ENCODE data around the gene REPS2.
"Not testable (repeated sequence)": the region's sequence is repeated elsewhere in the genome, so short reads cannot be mapped to it uniquely, and the experiment has no call there.

The REPS2 gene

GRCh38 chrX:16946361-16946964, at the start of gene REPS2:
Gene REPS2, plus strand, starts transcription at chrX:16946658. Its CDS starts 204 bp downstream, at chrX:16946862.
- peak; percentile 76 for DNase-seq (ENCODE audit: low spot score)

GRCh38 chrX:16897445-16897844, 49.0 kb upstream of the REPS2 start:
- DNase-seq (ENCODE audit: low spot score) = no peak

DNA sequence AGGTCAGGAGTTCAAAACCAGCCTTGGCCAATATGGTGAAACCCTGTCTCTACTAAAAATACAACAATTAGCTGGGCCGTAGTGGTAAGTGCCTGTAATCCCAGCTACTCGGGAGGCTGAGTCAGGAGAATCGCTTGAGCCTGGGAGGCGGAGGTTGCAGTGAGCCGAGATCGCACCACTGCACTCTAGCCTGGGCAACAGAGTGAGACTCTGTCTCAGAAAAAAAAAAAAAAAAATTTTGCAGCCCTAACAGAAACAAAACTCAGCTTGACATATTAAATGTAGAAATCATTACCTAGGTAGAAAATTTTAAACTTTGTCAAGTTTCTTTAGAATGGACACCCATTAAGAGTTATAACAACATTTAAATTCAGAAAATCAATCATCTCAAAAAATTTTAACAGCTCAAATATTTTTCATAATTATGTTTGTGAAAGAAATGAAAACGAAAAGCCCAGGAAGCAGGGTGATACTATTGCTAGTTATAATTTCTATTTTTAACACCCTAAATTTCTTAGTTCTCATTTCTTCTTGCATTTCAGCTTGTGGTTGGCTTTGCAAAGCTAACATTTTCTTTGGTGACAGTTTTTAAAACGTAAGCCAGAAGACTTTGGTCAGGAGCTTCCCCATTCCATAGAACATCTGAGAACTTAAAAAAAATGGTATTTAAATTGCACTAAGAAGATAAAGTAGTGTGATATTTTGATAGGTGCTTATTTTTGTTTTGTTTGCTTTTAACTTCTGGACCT, 43.0 kb upstream of the REPS2 start:
- no peak for DNase-seq (ENCODE audit: low spot score)

GRCh38 chrX:16910376-16910775, 36.1 kb upstream of the REPS2 start:
- no peak for DNase-seq (ENCODE audit: low spot score)

- DNase-seq (ENCODE audit: low spot score) = no peak
Measured at GRCh38 chrX:16914058-16914457, 32.4 kb upstream of the REPS2 start.

- no peak for DNase-seq (ENCODE audit: low spot score)
Measured at GRCh38 chrX:16916561-16916960, 29.9 kb upstream of the REPS2 start.

GRCh38 chrX:16917120-16917519, 29.3 kb upstream of the REPS2 start:
- no peak for DNase-seq (ENCODE audit: low spot score)

DNA sequence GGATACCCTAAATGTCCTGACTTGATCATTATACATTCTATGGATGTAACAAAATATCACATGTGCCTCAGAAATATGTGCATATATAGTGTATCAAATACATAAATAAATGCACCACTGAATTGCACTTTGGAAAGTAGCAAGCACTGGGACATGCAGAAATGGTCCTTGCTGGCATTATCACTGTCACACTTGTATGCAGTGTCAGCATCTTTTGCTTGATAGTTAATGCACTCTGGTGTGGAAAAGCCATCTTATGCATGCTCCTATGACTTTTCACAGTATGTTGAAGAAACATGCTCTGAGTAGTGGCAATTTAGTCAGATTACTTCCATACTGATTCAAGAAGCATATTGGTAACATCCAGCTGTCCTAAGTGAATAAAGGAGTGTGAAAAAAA, 27.5 kb upstream of the REPS2 start:
- no peak for DNase-seq (ENCODE audit: low spot score)

- DNase-seq (ENCODE audit: low spot score) = no peak
Measured at GRCh38 chrX:16920075-16920474, 26.4 kb upstream of the REPS2 start.

DNA sequence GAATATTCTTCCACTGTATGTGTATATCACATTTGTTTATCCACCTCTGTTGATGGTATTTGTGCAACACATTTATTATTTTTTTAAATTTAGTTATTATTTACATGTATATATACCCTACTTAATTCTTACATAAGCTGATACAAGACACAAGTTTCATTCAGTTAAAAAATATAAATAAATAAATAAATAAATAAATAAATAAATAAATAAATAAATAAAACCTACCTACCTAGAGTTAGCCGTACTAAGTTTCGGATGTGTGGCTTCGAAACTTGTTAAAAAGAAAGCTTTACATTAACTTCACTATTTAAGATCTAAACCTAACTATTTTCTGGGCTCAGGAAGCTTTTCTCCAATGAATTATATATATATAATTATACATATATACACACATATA, 23.3 kb upstream of the REPS2 start:
- no peak for DNase-seq (ENCODE audit: low spot score)

- DNase-seq (ENCODE audit: low spot score) = no peak
Measured at GRCh38 chrX:16924631-16925480, 21.6 kb upstream of the REPS2 start.

GRCh38 chrX:16930392-16930791, 16.1 kb upstream of the REPS2 start:
- DNase-seq (ENCODE audit: low spot score) = no peak

GRCh38 chrX:16931371-16931770, 15.1 kb upstream of the REPS2 start:
- DNase-seq (ENCODE audit: low spot score) = peak; percentile 12

GRCh38 chrX:16931855-16932575, 14.4 kb upstream of the REPS2 start:
- no peak for DNase-seq (ENCODE audit: low spot score)

GRCh38 chrX:16934185-16934584, 12.3 kb upstream of the REPS2 start:
- no peak for DNase-seq (ENCODE audit: low spot score)

- peak; percentile 12 for DNase-seq (ENCODE audit: low spot score)
Measured at GRCh38 chrX:16946971-16947562, 609 bp downstream of the REPS2 start.

DNA sequence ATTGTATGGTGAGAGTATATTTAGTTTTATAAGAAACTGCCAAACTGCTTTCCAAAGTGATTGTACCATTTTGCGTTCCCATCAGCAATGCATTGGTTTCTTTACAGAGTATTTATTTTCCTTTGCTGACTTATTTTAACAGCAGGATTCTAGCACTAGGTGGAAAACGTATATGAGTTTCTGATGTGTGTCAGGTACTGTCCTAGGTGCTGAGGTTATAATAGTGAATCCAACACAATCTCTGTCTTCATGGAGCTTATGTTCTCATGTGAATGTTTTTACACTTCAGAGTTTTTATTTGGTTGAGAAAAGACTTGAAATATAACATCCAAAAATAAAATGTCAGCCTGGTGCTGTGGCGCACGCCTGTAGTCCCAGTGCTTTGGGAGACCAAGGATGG, 4.0 kb downstream of the REPS2 start:
- no peak for DNase-seq (ENCODE audit: low spot score)

DNA sequence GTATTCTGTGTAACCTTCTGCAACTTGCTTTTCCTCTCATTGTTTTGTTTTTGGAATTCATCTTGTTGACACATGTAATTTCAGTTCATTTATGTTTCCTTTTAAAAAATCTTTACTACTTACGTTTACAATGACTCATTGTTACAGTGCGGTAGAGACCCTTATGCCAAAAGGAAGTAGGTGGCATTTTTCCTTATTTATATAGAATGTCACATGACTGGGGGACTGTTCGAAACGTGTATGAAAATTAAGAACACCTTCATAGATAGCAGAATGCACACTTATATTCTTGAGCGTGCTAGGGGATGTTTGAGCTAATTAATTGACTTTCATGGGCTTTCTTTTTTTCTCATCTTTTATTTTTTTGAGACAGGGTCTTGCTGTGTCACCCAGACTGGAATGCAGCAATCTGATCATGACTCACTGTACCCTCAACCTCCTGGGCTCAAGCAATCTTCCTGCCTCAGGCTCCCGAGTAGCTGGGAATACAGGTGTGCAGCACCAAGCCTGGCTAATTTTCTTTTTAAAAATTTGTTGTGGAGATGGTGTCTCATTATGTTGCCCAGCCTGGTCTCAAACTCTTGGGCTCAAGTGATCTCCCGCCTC, 7.3 kb downstream of the REPS2 start:
- DNase-seq (ENCODE audit: low spot score) = no peak

DNA sequence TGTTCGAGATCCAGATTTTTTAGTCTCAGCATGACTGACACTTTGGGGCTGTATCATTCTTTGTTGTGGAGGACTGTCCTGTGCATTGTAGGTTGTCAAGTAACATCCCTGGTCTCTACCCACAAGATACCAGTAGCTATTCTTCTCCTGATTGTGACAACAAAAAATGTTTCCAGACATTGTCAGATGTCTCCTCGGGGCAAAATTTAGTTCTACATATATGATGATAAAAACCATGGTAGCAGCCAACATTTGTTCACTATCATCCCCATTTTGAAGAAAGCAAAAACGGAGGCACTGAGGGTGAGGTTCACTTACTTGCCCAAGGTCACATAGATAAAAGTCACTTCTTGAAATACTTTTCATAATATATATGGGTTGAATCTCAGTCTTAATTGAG, 11.3 kb downstream of the REPS2 start:
- no peak for DNase-seq (ENCODE audit: low spot score)

- no peak for DNase-seq (ENCODE audit: low spot score)
Measured at GRCh38 chrX:16958356-16958755, 11.9 kb downstream of the REPS2 start.

DNA sequence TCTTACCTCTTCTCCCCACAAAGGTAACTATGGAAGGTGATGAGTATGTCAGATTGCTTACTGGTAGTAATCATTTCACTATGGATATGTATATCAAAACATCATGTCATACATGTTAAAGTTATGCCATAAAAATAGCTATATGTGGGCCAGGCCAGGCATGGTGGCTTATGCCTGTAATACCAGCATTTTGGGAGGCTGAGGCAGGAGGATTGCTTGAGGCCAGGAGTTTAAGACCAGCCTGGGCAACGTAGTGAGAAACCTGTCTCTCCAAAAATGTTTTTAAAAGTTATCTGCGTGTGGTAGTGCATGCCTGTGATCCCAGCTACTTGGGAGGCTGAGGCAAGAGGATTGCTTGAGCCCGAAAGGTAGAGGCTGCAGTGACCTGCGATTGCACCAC, 16.2 kb downstream of the REPS2 start:
- DNase-seq (ENCODE audit: low spot score) = not testable (repeated sequence)
